Sigmoid colon (tissue), 3 donors: Measurements from ENCODE around the gene LIPT1.

Experiments used
- POLR2A ChIP-seq, 2 donors: fragments of 450-650 bp; IDR thresholded peaks; one replicate each; pipeline ENCODE4 v1.6.1; 2016; ENCODE audit warnings: antibody characterized with exemption in 2 of 2, mild to moderate bottlenecking in 2 of 2, moderate library complexity in 2 of 2
- TF ChIP-seq, protein P1 (sequence below), 4 experiments: fragments of 450-650 bp in 3 of 4; fragments of 200-600 bp in 1 of 4; IDR thresholded peaks; one replicate each; pipeline ENCODE4 v1.5.1; 2016 to 2019; ENCODE audit warnings: antibody characterized with exemption in 4 of 4, mild to moderate bottlenecking in 3 of 4, moderate library complexity in 2 of 4

DNA sequence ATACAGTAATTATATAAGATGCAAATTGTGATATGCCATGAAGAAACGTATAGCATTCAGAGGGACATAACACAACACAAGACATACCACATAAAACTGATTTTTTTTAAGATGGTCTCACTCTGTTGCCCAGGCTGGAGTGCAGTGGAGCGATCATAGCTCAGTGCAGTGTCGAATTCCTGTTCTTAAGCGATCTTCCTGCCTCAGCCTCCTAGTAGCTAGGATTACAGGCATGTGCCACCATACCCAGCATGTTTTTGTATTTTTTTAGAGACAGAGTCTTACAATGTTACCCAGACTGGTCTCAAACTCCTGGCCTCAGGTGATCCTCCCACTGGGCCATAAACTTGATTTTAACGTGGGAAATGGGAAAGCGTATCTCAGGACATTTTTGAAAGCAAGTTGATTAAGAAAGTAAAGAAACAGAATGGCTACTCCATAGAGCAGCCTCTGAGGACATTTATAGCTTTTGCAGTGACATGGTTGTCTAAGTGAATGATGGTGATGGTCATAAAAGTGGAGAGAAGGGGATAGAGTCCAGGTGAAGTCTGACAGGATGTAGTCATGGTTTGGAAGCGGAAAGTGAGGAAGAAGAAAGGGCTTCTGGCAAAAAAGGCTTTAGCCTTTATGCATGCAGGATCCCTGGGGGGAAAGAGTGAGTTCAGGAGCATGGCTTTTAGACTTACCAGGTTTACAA, 2.4 kb upstream of the LIPT1 start:
- TF ChIP-seq, protein P1, sequence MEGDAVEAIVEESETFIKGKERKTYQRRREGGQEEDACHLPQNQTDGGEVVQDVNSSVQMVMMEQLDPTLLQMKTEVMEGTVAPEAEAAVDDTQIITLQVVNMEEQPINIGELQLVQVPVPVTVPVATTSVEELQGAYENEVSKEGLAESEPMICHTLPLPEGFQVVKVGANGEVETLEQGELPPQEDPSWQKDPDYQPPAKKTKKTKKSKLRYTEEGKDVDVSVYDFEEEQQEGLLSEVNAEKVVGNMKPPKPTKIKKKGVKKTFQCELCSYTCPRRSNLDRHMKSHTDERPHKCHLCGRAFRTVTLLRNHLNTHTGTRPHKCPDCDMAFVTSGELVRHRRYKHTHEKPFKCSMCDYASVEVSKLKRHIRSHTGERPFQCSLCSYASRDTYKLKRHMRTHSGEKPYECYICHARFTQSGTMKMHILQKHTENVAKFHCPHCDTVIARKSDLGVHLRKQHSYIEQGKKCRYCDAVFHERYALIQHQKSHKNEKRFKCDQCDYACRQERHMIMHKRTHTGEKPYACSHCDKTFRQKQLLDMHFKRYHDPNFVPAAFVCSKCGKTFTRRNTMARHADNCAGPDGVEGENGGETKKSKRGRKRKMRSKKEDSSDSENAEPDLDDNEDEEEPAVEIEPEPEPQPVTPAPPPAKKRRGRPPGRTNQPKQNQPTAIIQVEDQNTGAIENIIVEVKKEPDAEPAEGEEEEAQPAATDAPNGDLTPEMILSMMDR (IDR thresholded peaks at IDR 0.05) = no peak
- no peak for TF ChIP-seq POLR2A (IDR thresholded peaks at IDR 0.05)
